Fibroblast of lung (primary cell): ENCODE data around the gene ZDHHC11. TPM values are rescaled to one million over a fixed set of nuclear protein-coding genes. Genes with fewer than 3 reads are reported as not detected.
"Not testable (repeated sequence)": the region's sequence is repeated elsewhere in the genome, so short reads cannot be mapped to it uniquely, and the experiment has no call there.

ENCODE experiments used
- DNase-seq, 2 donors: peaks; one replicate each; pipeline versions ENCODE4 v3.0.0 to v3.0.0-alpha.2; 2010; ENCODE audit warnings: low read depth in 2 of 2
- H2AFZ ChIP-seq: 2 replicates; pipeline ENCODE4 v1.5.1; 2012; ENCODE audit warnings: low read length, control low read depth, inconsistent platforms
- H3K27ac ChIP-seq: 2 replicates; pipeline ENCODE4 v1.5.1; 2011; ENCODE audit warnings: low read length, control low read depth; ENCODE audit not compliant: insufficient read depth
- H3K27me3 ChIP-seq: 2 replicates; pipeline ENCODE4 v1.5.1; 2011; ENCODE audit warnings: mild to moderate bottlenecking, low read length; ENCODE audit not compliant: control insufficient read depth, insufficient read depth
- H3K36me3 ChIP-seq: 2 replicates; pipeline ENCODE4 v1.5.1; 2011; ENCODE audit warnings: low read length; ENCODE audit not compliant: control insufficient read depth, insufficient read depth
- H3K4me1 ChIP-seq: 2 replicates; pipeline ENCODE4 v1.5.1; 2011; ENCODE audit warnings: low read length; ENCODE audit not compliant: control insufficient read depth, insufficient read depth; ENCODE audit errors: extremely low read depth
- H3K4me2 ChIP-seq: 2 replicates; pipeline ENCODE4 v1.5.1; 2011; ENCODE audit warnings: low read length, control low read depth; ENCODE audit not compliant: insufficient read depth; ENCODE audit errors: extremely low read depth
- H3K4me3 ChIP-seq, 4 experiments: fragments of 200-600 bp in 1 of 4; sonication (generic) in 1 of 4; replicated peaks in 1 of 4; 2 replicates each; pipeline ENCODE4 v1.5.1; 2011 to 2016; ENCODE audit warnings: low read length in 4 of 4, low read depth in 3 of 4, mild to moderate bottlenecking in 3 of 4, control low read depth in 2 of 4, inconsistent platforms in 1 of 4, mixed read lengths in 1 of 4; ENCODE audit not compliant: insufficient read depth in 1 of 4; ENCODE audit errors: control extremely low read depth in 1 of 4
- H3K79me2 ChIP-seq: 2 replicates; pipeline ENCODE4 v1.5.1; 2012; ENCODE audit warnings: mild to moderate bottlenecking, low read length, inconsistent platforms; ENCODE audit not compliant: control insufficient read depth, insufficient read depth
- H3K9ac ChIP-seq: 2 replicates; pipeline ENCODE4 v1.5.1; 2011; ENCODE audit warnings: mild to moderate bottlenecking, low read length, control low read depth; ENCODE audit not compliant: insufficient read depth
- H3K9me3 ChIP-seq: 2 replicates; pipeline ENCODE4 v1.5.1; 2012; ENCODE audit warnings: low read depth, low read length; ENCODE audit not compliant: control insufficient read depth, insufficient read depth
- H4K20me1 ChIP-seq: 2 replicates; pipeline ENCODE4 v1.5.1; 2011; ENCODE audit warnings: low read length; ENCODE audit not compliant: control insufficient read depth, insufficient read depth; ENCODE audit errors: extremely low read depth
- CTCF ChIP-seq, 2 donors: IDR thresholded peaks in 1 of 2; conservative IDR thresholded peaks in 1 of 2; 1 replicate in 1 of 2; 2 replicates in 1 of 2; pipeline ENCODE4 v1.5.1; 2011 to 2012; ENCODE audit warnings: low read length in 2 of 2, control low read depth in 1 of 2, inconsistent platforms in 1 of 2, low read depth in 1 of 2, mild to moderate bottlenecking in 1 of 2
- EZH2 ChIP-seq: IDR thresholded peaks from 2 replicates; pipeline ENCODE4 v1.5.1; 2012; ENCODE audit warnings: low read length, control low read depth, mild to moderate bottlenecking; ENCODE audit errors: missing control alignments
- polyA plus RNA-seq, 2 donors: library from polyadenylated mRNA; depleted of rRNA in 1 of 2; stranded (reverse) in 1 of 2; unstranded in 1 of 2; fragments of >200 nt; gene quantifications; 2 replicates each; pipeline ENCODE4 v1.2.1, GENCODE V29; 2011 to 2012; ENCODE audit warnings: missing spikeins in 1 of 2
- total RNA-seq: library from RNA; depleted of rRNA; stranded (reverse); fragments of >200 nt; gene quantifications from 2 replicates; pipeline ENCODE4 v1.2.1, GENCODE V29; 2014

ZDHHC11 gene
- total and polyA plus RNA-seq, 2 donors (not counting 1 experiment from before 2014, with no cell fraction given) = 0.23 to 2.5 TPM

GRCh38 chr5:756171-756570, 94.6 kb downstream of the ZDHHC11 start:
- H3K4me2 ChIP-seq = no peak overlapping the region
- peaks cover 4% of the 10 kb centered on the region for H3K27me3 ChIP-seq
- no peak overlapping the region for H3K27ac ChIP-seq
- no peak overlapping the region for H3K9ac ChIP-seq
- no peak for TF ChIP-seq EZH2
- TF ChIP-seq CTCF (conservative IDR thresholded peaks at IDR 0.05 in 1 of 2, IDR thresholded peaks at IDR 0.05 in 1 of 2; ENCODE audit: low read depth in 1 of 2, low read length in 2 of 2) = no peak
- H3K4me3 ChIP-seq = no peak overlapping the region
- no peaks in the 10 kb centered on the region for H3K36me3 ChIP-seq
- no peaks in the 10 kb centered on the region for H3K4me1 ChIP-seq
- DNase-seq = no peak
- no peak overlapping the region for H2AFZ ChIP-seq
- no peaks in the 10 kb centered on the region for H3K79me2 ChIP-seq
- no peaks in the 10 kb centered on the region for H3K9me3 ChIP-seq
- no peaks in the 10 kb centered on the region for H4K20me1 ChIP-seq

DNA sequence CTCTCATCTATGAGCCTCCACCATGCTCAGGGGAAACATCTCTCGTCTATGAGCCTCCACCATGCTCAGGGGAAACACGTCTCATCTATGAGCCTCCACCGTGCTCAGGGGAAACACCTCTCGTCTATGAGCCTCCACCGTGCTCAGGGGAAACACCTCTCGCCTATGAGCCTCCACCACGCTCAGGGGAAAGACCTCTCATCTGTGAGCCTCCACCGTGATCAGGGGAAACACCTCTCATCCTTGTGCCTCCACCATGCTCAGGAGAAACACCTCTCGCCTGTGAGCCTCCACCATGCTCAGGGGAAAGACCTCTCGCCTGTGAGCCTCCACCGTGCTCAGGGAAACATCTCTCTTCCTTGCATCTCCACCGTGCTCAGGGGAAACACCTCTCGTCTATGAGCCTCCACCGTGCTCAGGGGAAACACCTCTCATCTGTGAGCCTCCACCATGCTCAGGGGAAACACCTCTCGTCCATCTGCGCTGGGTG, 96.6 kb downstream of the ZDHHC11 start:
- not testable (repeated sequence) for H3K27me3 ChIP-seq, H4K20me1 ChIP-seq, H3K79me2 ChIP-seq, H3K4me3 ChIP-seq, H3K4me1 ChIP-seq, H3K4me2 ChIP-seq, H2AFZ ChIP-seq, H3K9me3 ChIP-seq, DNase-seq, H3K27ac ChIP-seq, H3K36me3 ChIP-seq, H3K9ac ChIP-seq

DNA sequence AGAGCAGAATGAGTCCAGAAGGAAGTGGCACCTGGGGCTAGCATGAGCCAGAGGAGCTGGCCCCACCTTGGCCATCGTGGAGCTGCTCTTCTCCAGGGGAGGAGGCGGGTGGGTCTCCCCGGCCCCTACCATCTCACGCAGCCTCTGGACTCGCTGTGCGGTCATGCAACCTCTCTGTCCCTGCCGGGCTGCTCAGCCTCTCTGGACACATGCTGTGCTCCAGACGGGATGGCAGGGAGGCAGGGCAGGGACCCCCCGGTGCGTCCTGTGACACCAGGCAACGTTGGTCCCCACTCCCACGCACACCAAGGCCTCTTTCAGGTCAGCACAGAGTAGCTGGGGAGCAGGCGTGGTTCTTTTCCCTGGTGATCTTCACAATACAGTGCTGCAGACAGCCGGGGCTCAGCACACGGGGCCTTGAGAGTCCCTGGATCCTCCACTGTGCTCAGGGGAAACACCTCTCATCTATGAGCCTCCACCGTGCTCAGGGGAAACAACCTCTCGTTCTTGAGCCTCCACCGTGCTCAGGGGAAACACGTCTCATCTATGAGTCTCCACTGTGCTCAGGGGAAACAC, 97.1 kb downstream of the ZDHHC11 start:
- not testable (repeated sequence) for H3K9me3 ChIP-seq, H3K4me3 ChIP-seq, H3K79me2 ChIP-seq, H4K20me1 ChIP-seq, H3K27me3 ChIP-seq, H3K9ac ChIP-seq, H2AFZ ChIP-seq, H3K4me2 ChIP-seq, H3K36me3 ChIP-seq, DNase-seq, H3K4me1 ChIP-seq, H3K27ac ChIP-seq

GRCh38 chr5:752532-753115, 98.2 kb downstream of the ZDHHC11 start:
- not testable (repeated sequence) for H3K27me3 ChIP-seq, H3K9me3 ChIP-seq, H3K36me3 ChIP-seq, H3K4me2 ChIP-seq, H3K9ac ChIP-seq, H3K4me1 ChIP-seq, H3K27ac ChIP-seq, H2AFZ ChIP-seq, H3K79me2 ChIP-seq, H3K4me3 ChIP-seq, H4K20me1 ChIP-seq, DNase-seq

GRCh38 chr5:751992-752391, 98.8 kb downstream of the ZDHHC11 start:
- H4K20me1 ChIP-seq, H3K4me2 ChIP-seq, DNase-seq, H3K9ac ChIP-seq, H2AFZ ChIP-seq, H3K27me3 ChIP-seq, H3K36me3 ChIP-seq, H3K9me3 ChIP-seq, H3K27ac ChIP-seq, H3K4me1 ChIP-seq, H3K4me3 ChIP-seq, H3K79me2 ChIP-seq: not testable (repeated sequence)
